AG09309 (cell line): ENCODE data around the gene SLC35E1.

ENCODE experiments used
- DNase-seq: peaks from one replicate; pipeline ENCODE4 v3.0.0-alpha.2; 2010; ENCODE audit warnings: low read depth
- H3K4me3 ChIP-seq: 2 replicates; pipeline ENCODE4 v1.5.1; 2011; ENCODE audit warnings: mild to moderate bottlenecking, low read depth, low read length, moderate library complexity; ENCODE audit not compliant: control insufficient read depth
- CTCF ChIP-seq: IDR thresholded peaks from 2 replicates; pipeline ENCODE4 v1.5.1; 2011; ENCODE audit warnings: mild to moderate bottlenecking, low read depth, low read length, inconsistent platforms; ENCODE audit not compliant: insufficient read depth, control insufficient read depth; ENCODE audit errors: missing control alignments

SLC35E1 gene

GRCh38 chr19:16532440-16533234 is 39.6 kb downstream of the SLC35E1 start:
- no peak for TF ChIP-seq CTCF
- no peak for DNase-seq
- H3K4me3 ChIP-seq = no peak overlapping the region

- no peak for TF ChIP-seq CTCF
- DNase-seq = no peak
- H3K4me3 ChIP-seq = no peak overlapping the region
Measured at GRCh38 chr19:16531380-16531669, 40.9 kb downstream of the SLC35E1 start.

- DNase-seq = no peak
- no peak for TF ChIP-seq CTCF
- no peak overlapping the region for H3K4me3 ChIP-seq
Measured at GRCh38 chr19:16530540-16531379, 41.5 kb downstream of the SLC35E1 start.

- H3K4me3 ChIP-seq = no peak overlapping the region
- no peak for TF ChIP-seq CTCF
- no peak for DNase-seq
Measured at GRCh38 chr19:16529466-16530144, 42.6 kb downstream of the SLC35E1 start.

DNA sequence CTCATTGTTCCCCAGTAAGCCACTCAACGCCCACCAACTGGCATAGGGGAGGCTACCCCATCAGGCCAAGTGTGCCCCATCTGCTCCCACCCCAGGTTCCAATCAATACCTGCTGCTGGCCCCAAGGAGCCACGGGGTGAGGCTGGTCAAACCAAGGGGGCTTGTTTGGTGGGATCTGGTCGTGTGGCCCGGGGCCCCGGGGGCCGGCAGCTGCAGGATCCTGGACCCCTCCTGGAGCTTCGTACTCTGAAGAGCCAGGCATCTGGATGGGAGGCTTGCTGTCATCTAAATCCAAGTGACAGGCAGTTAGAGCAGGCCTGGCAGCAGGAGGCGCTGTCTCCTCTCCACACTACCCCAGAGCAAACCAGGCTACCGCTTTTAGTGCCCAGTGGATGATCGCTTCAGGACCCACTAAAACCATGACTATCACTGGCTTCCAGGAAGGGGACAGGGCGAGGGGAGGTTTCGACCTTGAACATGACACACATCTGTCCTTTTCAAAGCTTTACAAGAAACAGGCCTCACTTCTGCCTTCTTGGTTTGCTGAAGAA is 44.2 kb downstream of the SLC35E1 start:
- H3K4me3 ChIP-seq = no peak overlapping the region
- peak; percentile 32 for TF ChIP-seq CTCF
- DNase-seq = no peak

- no peak overlapping the region for H3K4me3 ChIP-seq
- no peak for DNase-seq
- no peak for TF ChIP-seq CTCF
Measured at GRCh38 chr19:16527334-16527935, 44.8 kb downstream of the SLC35E1 start.
